IPS-20b (cell line): Measurements from ENCODE around the gene BLID.

ENCODE experiments used
- H3K27ac ChIP-seq: one replicate; pipeline ENCODE4 v1.5.1; 2013; ENCODE audit warnings: low read length
- H3K27me3 ChIP-seq: 2 replicates; pipeline ENCODE4 v1.6.1; 2013; ENCODE audit warnings: mild to moderate bottlenecking, low read length, inconsistent platforms; ENCODE audit not compliant: insufficient read depth
- H3K36me3 ChIP-seq: 2 replicates; pipeline ENCODE4 v1.6.1; 2013; ENCODE audit warnings: low read depth, mild to moderate bottlenecking, inconsistent platforms, low read length, moderate library complexity; ENCODE audit not compliant: insufficient read depth
- H3K4me1 ChIP-seq: 2 replicates; pipeline ENCODE4 v1.6.1; 2013; ENCODE audit warnings: mild to moderate bottlenecking, control low read depth, inconsistent platforms, low read length, moderate library complexity; ENCODE audit not compliant: insufficient read depth
- H3K4me3 ChIP-seq: 2 replicates; pipeline ENCODE4 v1.5.1; 2013; ENCODE audit warnings: mild to moderate bottlenecking, low read length, inconsistent platforms
- H3K9ac ChIP-seq: 2 replicates; pipeline ENCODE4 v1.6.1; 2013; ENCODE audit warnings: low read depth, mild to moderate bottlenecking, inconsistent platforms, low read length, moderate library complexity
- H3K9me3 ChIP-seq: 2 replicates; pipeline ENCODE4 v1.6.1; 2013; ENCODE audit warnings: mild to moderate bottlenecking, low read depth, low read length, inconsistent platforms; ENCODE audit not compliant: insufficient read depth

BLID gene

GRCh38 chr11:122113836-122114825, 1.9 kb downstream of the BLID start:
- Histone ChIP-seq H3K9ac (no peak overlapping the region), H3K9me3 (no peaks in the 10 kb centered on the region), H3K36me3 (no peaks in the 10 kb centered on the region), H3K4me1 (peaks cover 8% of the 10 kb centered on the region; the same call in 1 of the 2 replicates), H3K27ac (no peak overlapping the region), H3K27me3 (no peaks in the 10 kb centered on the region), H3K4me3 (no peak overlapping the region)

GRCh38 chr11:122112470-122113365, 3.3 kb downstream of the BLID start:
- H3K4me1 ChIP-seq = peaks cover 8% of the 10 kb centered on the region; the same call in 1 of the 2 replicates
- no peaks in the 10 kb centered on the region for H3K9me3 ChIP-seq
- no peak overlapping the region for H3K4me3 ChIP-seq
- H3K9ac ChIP-seq = no peak overlapping the region
- no peak overlapping the region for H3K27ac ChIP-seq
- H3K27me3 ChIP-seq = no peaks in the 10 kb centered on the region
- H3K36me3 ChIP-seq = no peaks in the 10 kb centered on the region

GRCh38 chr11:122109932-122110331, 6.1 kb downstream of the BLID start:
- no peaks in the 10 kb centered on the region for H3K36me3 ChIP-seq
- peaks cover 8% of the 10 kb centered on the region; the same call in 1 of the 2 replicates for H3K4me1 ChIP-seq

GRCh38 chr11:122108828-122109227, 7.2 kb downstream of the BLID start:
- Histone ChIP-seq H3K9me3 (no peaks in the 10 kb centered on the region), H3K27ac (no peak overlapping the region), H3K4me3 (no peak overlapping the region), H3K9ac (no peak overlapping the region), H3K27me3 (no peaks in the 10 kb centered on the region), H3K36me3 (no peaks in the 10 kb centered on the region), H3K4me1 (peaks cover 5% of the 10 kb centered on the region; the same call in 1 of the 2 replicates)

More at GRCh38 chr11:122109932-122110331, 6.1 kb downstream of the BLID start:
- H3K27ac ChIP-seq = no peak overlapping the region
- H3K9me3 ChIP-seq = no peaks in the 10 kb centered on the region
- no peak overlapping the region for H3K9ac ChIP-seq
- no peaks in the 10 kb centered on the region for H3K27me3 ChIP-seq
- no peak overlapping the region for H3K4me3 ChIP-seq

GRCh38 chr11:122108192-122108799, 7.7 kb downstream of the BLID start:
- Histone ChIP-seq H3K36me3 (no peaks in the 10 kb centered on the region), H3K4me3 (no peak overlapping the region), H3K27ac (no peak overlapping the region), H3K4me1 (peaks cover 5% of the 10 kb centered on the region; the same call in 1 of the 2 replicates), H3K27me3 (no peaks in the 10 kb centered on the region), H3K9me3 (no peaks in the 10 kb centered on the region), H3K9ac (no peak overlapping the region)

GRCh38 chr11:122107566-122107965, 8.4 kb downstream of the BLID start:
- Histone ChIP-seq H3K4me1 (peaks cover 5% of the 10 kb centered on the region; the same call in 1 of the 2 replicates), H3K9me3 (no peaks in the 10 kb centered on the region), H3K27ac (no peak overlapping the region), H3K9ac (no peak overlapping the region), H3K27me3 (no peaks in the 10 kb centered on the region), H3K4me3 (no peak overlapping the region), H3K36me3 (no peaks in the 10 kb centered on the region)

GRCh38 chr11:122107045-122107444, 9.0 kb downstream of the BLID start:
- Histone ChIP-seq H3K9ac (no peak overlapping the region), H3K9me3 (no peaks in the 10 kb centered on the region), H3K4me1 (peaks cover 9% of the 10 kb centered on the region; the same call in 1 of the 2 replicates), H3K27ac (no peak overlapping the region), H3K27me3 (no peaks in the 10 kb centered on the region), H3K4me3 (no peak overlapping the region), H3K36me3 (no peaks in the 10 kb centered on the region)

GRCh38 chr11:122105044-122105758, 10.8 kb downstream of the BLID start:
- no peak overlapping the region for H3K9ac ChIP-seq

GRCh38 chr11:122104341-122104740, 11.7 kb downstream of the BLID start:
- H3K27ac ChIP-seq = no peak overlapping the region
- H3K9ac ChIP-seq = no peak overlapping the region
- H3K36me3 ChIP-seq = no peaks in the 10 kb centered on the region
- H3K4me1 ChIP-seq = peaks cover 20% of the 10 kb centered on the region; the same call in 1 of the 2 replicates
- no peak overlapping the region for H3K4me3 ChIP-seq
- no peaks in the 10 kb centered on the region for H3K9me3 ChIP-seq
- peaks cover 21% of the 10 kb centered on the region for H3K27me3 ChIP-seq

More at GRCh38 chr11:122105044-122105758, 10.8 kb downstream of the BLID start:
- Histone ChIP-seq H3K4me1 (peaks cover 15% of the 10 kb centered on the region; the same call in 1 of the 2 replicates), H3K4me3 (no peak overlapping the region), H3K27me3 (peaks cover 12% of the 10 kb centered on the region), H3K9me3 (no peaks in the 10 kb centered on the region), H3K36me3 (no peaks in the 10 kb centered on the region), H3K27ac (no peak overlapping the region)

- Histone ChIP-seq H3K27me3 (peaks cover 27% of the 10 kb centered on the region), H3K27ac (no peak overlapping the region), H3K4me3 (no peak overlapping the region), H3K9me3 (no peaks in the 10 kb centered on the region), H3K36me3 (no peaks in the 10 kb centered on the region), H3K4me1 (peaks cover 21% of the 10 kb centered on the region; the same call in 1 of the 2 replicates), H3K9ac (no peak overlapping the region)
Measured at GRCh38 chr11:122103726-122104125, 12.3 kb downstream of the BLID start.
